ENCODE measurements around the gene ADM2. TPM values are rescaled to one million over a fixed set of nuclear protein-coding genes. Genes with fewer than 3 reads are reported as not detected.

Gene ADM2
- total RNA-seq, 1 donor: 9.4 TPM

- Histone ChIP-seq H3K27ac (ENCODE audit: low read depth, low read length) (no peak overlapping the region), H3K4me3 (ENCODE audit: insufficient read depth, low read length) (no peak overlapping the region), H3K9me3 (ENCODE audit: low read depth, low read length) (no peaks in the 10 kb centered on the region), H4K20me1 (ENCODE audit: insufficient read depth, low read length) (peaks cover 3% of the 10 kb centered on the region), H2AFZ (ENCODE audit: low read length) (no peak overlapping the region), H3K4me2 (ENCODE audit: insufficient read depth, low read length) (no peak overlapping the region), H3K4me1 (ENCODE audit: insufficient read depth, low read length) (no peaks in the 10 kb centered on the region), H3K27me3 (ENCODE audit: insufficient read depth, low read length) (no peaks in the 10 kb centered on the region), H3K36me3 (ENCODE audit: insufficient read depth, low read length) (peaks cover 23% of the 10 kb centered on the region), H3K79me2 (ENCODE audit: insufficient read depth, low read length) (no peaks in the 10 kb centered on the region)
- TF ChIP-seq CTCF (IDR thresholded peaks at IDR 0.05; ENCODE audit: extremely low read depth, low read depth, low read length): no peak
- DNase-seq (ENCODE audit: insufficient read length, low spot score, missing footprints): no peak
Observed at GRCh38 chr22:50437511-50438304, 43.6 kb upstream of the ADM2 start.

GRCh38 chr22:50438305-50439275 is 42.8 kb upstream of the ADM2 start:
- Histone ChIP-seq H3K27ac (ENCODE audit: low read depth, low read length) (no peak overlapping the region), H3K4me2 (ENCODE audit: insufficient read depth, low read length) (no peak overlapping the region), H3K36me3 (ENCODE audit: insufficient read depth, low read length) (peaks cover 26% of the 10 kb centered on the region), H3K9me3 (ENCODE audit: low read depth, low read length) (no peaks in the 10 kb centered on the region), H4K20me1 (ENCODE audit: insufficient read depth, low read length) (peaks cover 4% of the 10 kb centered on the region), H2AFZ (ENCODE audit: low read length) (no peak overlapping the region), H3K4me3 (ENCODE audit: insufficient read depth, low read length) (no peak overlapping the region), H3K27me3 (ENCODE audit: insufficient read depth, low read length) (no peaks in the 10 kb centered on the region), H3K4me1 (ENCODE audit: insufficient read depth, low read length) (no peaks in the 10 kb centered on the region), H3K79me2 (ENCODE audit: insufficient read depth, low read length) (no peaks in the 10 kb centered on the region)
- no peak for DNase-seq (ENCODE audit: insufficient read length, low spot score, missing footprints)
- no peak for TF ChIP-seq CTCF (IDR thresholded peaks at IDR 0.05; ENCODE audit: extremely low read depth, low read depth, low read length)

GRCh38 chr22:50439314-50439870 is 42.0 kb upstream of the ADM2 start:
- no peak for DNase-seq (ENCODE audit: insufficient read length, low spot score, missing footprints)
- Histone ChIP-seq H3K4me3 (ENCODE audit: insufficient read depth, low read length) (no peak overlapping the region), H3K27me3 (ENCODE audit: insufficient read depth, low read length) (no peaks in the 10 kb centered on the region), H3K4me1 (ENCODE audit: insufficient read depth, low read length) (peaks cover 2% of the 10 kb centered on the region), H3K4me2 (ENCODE audit: insufficient read depth, low read length) (no peak overlapping the region), H3K36me3 (ENCODE audit: insufficient read depth, low read length) (peaks cover 26% of the 10 kb centered on the region), H3K79me2 (ENCODE audit: insufficient read depth, low read length) (no peaks in the 10 kb centered on the region), H3K27ac (ENCODE audit: low read depth, low read length) (no peak overlapping the region), H3K9me3 (ENCODE audit: low read depth, low read length) (no peaks in the 10 kb centered on the region), H2AFZ (ENCODE audit: low read length) (no peak overlapping the region), H4K20me1 (ENCODE audit: insufficient read depth, low read length) (peaks cover 10% of the 10 kb centered on the region)
- TF ChIP-seq CTCF (IDR thresholded peaks at IDR 0.05; ENCODE audit: extremely low read depth, low read depth, low read length): no peak
